ENCODE measurements around the gene C2orf49.

The C2orf49 gene

GRCh38 chr2:105385731-105386540, 48.6 kb downstream of the C2orf49 start:
- no peak for DNase-seq

- no peak for DNase-seq
Measured at GRCh38 chr2:105387225-105387624, 49.9 kb downstream of the C2orf49 start.

GRCh38 chr2:105388971-105389381, 51.6 kb downstream of the C2orf49 start:
- DNase-seq, result no peak

- DNase-seq, result no peak
Measured at GRCh38 chr2:105390454-105390853, 53.1 kb downstream of the C2orf49 start.

GRCh38 chr2:105391058-105391627, 53.8 kb downstream of the C2orf49 start:
- no peak for DNase-seq

GRCh38 chr2:105391763-105392662, 54.7 kb downstream of the C2orf49 start:
- DNase-seq, result no peak

- no peak for DNase-seq
Measured at GRCh38 chr2:105393373-105394055, 56.2 kb downstream of the C2orf49 start.

GRCh38 chr2:105394951-105395611, 57.7 kb downstream of the C2orf49 start:
- DNase-seq, result no peak

GRCh38 chr2:105395691-105396090, 58.4 kb downstream of the C2orf49 start:
- no peak for DNase-seq

- no peak for DNase-seq
Measured at GRCh38 chr2:105396254-105397024, 59.1 kb downstream of the C2orf49 start.

- DNase-seq, result no peak
Measured at GRCh38 chr2:105397025-105397722, 59.8 kb downstream of the C2orf49 start.

- no peak for DNase-seq
Measured at GRCh38 chr2:105397953-105398335, 60.6 kb downstream of the C2orf49 start.

- peak; percentile 55 for DNase-seq
Measured at GRCh38 chr2:105398336-105399206, 61.2 kb downstream of the C2orf49 start, which contains the start of gene FHL2. FHL2 (minus strand) TSS chr2:105399051; CDS start chr2:105386516, 12,535 bp downstream.
